Choroid plexus epithelial cell (primary cell): ENCODE results near the gene ABI3.
A peak's percentile ranks its signal among the peaks of the same experiment; 100 is the strongest.
"Not testable (repeated sequence)": the region's sequence is repeated elsewhere in the genome, so short reads cannot be mapped to it uniquely, and the experiment has no call there.

Experiments used
- DNase-seq: peaks from one replicate; pipeline ENCODE4 v3.0.0-alpha.2; 2010; ENCODE audit warnings: low read depth
- H3K4me3 ChIP-seq: 2 replicates; pipeline ENCODE4 v1.5.1; 2011; ENCODE audit warnings: low read depth, mild to moderate bottlenecking, control low read depth, low read length, moderate library complexity
- CTCF ChIP-seq: conservative IDR thresholded peaks from 2 replicates; pipeline ENCODE4 v1.5.1; 2011; ENCODE audit warnings: low read depth, mild to moderate bottlenecking, control low read depth, inconsistent platforms, low read length, moderate library complexity

Gene ABI3, protein sequence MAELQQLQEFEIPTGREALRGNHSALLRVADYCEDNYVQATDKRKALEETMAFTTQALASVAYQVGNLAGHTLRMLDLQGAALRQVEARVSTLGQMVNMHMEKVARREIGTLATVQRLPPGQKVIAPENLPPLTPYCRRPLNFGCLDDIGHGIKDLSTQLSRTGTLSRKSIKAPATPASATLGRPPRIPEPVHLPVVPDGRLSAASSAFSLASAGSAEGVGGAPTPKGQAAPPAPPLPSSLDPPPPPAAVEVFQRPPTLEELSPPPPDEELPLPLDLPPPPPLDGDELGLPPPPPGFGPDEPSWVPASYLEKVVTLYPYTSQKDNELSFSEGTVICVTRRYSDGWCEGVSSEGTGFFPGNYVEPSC

DNA sequence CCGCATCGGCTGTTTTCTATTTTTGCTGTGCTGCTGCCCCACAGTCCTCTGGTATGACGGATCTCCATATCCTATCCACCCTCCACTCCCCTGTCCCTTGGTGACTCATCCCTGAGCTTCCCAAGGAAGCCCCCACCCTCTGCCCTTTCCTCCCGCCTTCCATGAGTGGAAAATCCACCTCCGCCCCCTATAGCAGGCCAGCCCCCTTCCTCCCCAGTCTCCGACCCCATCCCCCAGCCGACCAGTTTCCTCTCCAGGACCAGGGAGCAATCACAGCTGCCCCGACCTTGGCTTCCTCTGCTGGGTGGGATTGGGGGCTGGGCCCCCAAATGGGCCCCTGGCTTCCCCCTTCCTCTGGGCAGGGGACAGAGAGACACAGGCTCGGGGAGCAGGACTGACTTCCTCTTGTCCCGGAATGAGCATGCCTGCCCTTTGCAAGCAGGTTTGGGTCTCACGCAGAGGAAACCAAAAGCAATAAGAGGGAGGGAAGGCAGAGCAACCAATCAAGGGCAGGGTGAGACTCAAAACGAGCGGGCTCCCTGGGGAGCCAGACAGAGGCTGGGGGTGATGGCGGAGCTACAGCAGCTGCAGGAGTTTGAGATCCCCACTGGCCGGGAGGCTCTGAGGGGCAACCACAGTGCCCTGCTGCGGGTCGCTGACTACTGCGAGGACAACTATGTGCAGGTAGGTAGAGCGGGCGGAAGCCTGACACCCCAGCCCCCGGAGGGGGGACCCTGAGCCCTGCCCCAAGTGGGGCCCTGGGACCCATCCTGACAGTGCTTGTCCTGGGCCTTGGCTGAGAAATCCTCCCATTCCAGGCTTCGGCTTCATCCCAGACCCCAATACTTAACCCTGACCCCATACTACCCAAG is at the start of gene ABI3, which contains the start of gene GNGT2:
Gene ABI3 (plus strand): TSS at position 550 of the 872 bp plus-strand sequence. CDS start 18 bp downstream, at position 568.
Gene GNGT2 (minus strand): TSS at position 417 of the 872 bp plus-strand sequence. CDS start 3,152 bp downstream, outside the sequence.
- DNase-seq = peak; percentile 46
- H3K4me3 ChIP-seq = peak within 1 kb of the TSS; percentile 44
- TF ChIP-seq CTCF = no peak

DNA sequence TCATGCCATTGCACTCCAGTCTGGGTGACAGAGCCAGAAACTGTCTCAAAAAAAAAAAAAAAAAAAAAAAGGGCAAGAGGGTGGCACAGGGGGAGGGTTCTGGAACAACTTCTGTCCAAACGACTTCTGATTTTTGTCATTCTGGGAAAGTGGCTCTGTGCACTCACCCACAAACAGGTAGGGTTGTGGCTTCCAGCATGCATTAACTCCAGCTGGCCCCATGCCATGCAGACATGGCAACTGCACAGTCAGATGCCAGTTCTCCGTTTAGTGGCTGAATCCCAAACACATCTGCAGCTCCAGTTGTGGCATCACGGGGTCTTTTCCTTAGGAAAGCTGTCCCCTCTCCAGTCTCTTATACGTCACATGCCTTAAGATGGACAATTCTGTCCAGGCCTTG is 47.6 kb upstream of the ABI3 start:
- DNase-seq = no peak
- no peak for TF ChIP-seq CTCF
- H3K4me3 ChIP-seq = no peak overlapping the region

DNA sequence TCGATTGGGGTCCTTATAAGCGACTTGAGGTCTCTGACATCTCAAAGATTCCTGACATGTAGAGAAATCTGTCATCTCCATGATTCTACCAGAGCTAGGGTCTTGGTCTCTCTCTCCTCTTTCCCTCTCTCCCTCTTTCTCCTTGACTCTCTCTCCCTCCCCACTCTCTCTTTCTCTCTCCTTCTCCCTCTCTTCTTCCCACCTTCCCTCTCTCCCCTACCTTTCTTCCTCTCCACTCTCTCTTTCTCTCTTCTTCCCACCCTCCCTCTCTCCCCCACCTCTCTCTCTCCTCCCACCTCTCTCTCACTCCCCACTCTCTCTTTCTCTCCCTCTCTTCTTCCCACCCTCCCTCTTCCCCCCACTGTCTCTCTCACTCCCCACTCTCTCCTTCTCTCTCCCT is 45.4 kb upstream of the ABI3 start:
- no peak overlapping the region for H3K4me3 ChIP-seq
- DNase-seq = no peak
- TF ChIP-seq CTCF = no peak

DNA sequence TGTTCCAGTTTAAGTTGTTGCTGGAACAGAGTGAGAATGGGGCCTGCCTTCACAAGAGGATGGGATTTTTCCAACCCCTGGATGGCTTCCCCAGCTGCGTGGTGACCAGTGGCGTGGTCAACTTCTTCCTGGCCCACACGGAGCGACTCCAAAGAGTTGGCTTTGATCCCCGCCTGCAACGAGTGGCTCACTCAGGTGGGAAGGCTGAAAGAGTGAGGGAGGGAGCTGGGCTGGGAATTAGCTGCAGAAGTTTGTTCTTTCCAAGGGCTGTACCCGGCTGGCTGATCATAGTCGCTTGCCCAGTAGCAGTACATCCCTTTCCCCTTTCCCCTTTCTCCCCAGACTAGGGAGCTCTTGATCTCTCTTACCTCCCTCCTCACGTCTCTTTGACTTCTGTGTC is 41.8 kb upstream of the ABI3 start:
- no peak for DNase-seq
- H3K4me3 ChIP-seq = no peak overlapping the region
- no peak for TF ChIP-seq CTCF

- DNase-seq = no peak
- TF ChIP-seq CTCF = no peak
- H3K4me3 ChIP-seq = no peak overlapping the region
These were observed 40.3 kb upstream of the ABI3 start for GRCh38 chr17:49170216-49170615.

DNA sequence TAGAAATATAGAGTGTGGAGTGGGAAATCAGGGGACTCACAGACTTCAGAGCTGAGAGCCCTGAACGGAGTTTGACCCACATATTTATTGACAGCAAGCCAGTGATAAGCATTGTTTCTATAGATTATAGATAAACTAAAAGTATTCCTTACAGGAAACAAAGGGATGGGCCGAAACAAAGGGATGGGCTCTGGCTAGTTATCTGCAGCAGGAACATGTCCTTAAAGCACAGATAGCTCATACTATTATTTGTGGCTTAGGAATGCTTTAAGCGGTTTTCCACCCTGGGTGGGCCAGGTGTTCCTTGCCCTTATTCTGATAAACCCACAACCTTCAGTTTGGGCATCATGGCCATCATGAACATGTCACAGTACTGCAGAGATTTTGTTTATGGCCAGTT is 39.8 kb upstream of the ABI3 start:
- not testable (repeated sequence) for DNase-seq, H3K4me3 ChIP-seq

- not testable (repeated sequence) for H3K4me3 ChIP-seq, DNase-seq
These were observed 34.5 kb upstream of the ABI3 start for GRCh38 chr17:49175978-49176377.
